GM18519 (cell line): Measurements from ENCODE around the gene GZF1.
A peak's percentile ranks its signal among the peaks of the same experiment; 100 is the strongest.

ENCODE experiments used
- ATAC-seq: cut with Tn5 transposase; IDR thresholded peaks from one replicate; pipeline ENCODE4 v1.9.1; 2021; ENCODE audit warnings: mild to moderate bottlenecking, moderate library complexity; ENCODE audit not compliant: unreplicated experiment, low FRiP score

Gene GZF1

DNA sequence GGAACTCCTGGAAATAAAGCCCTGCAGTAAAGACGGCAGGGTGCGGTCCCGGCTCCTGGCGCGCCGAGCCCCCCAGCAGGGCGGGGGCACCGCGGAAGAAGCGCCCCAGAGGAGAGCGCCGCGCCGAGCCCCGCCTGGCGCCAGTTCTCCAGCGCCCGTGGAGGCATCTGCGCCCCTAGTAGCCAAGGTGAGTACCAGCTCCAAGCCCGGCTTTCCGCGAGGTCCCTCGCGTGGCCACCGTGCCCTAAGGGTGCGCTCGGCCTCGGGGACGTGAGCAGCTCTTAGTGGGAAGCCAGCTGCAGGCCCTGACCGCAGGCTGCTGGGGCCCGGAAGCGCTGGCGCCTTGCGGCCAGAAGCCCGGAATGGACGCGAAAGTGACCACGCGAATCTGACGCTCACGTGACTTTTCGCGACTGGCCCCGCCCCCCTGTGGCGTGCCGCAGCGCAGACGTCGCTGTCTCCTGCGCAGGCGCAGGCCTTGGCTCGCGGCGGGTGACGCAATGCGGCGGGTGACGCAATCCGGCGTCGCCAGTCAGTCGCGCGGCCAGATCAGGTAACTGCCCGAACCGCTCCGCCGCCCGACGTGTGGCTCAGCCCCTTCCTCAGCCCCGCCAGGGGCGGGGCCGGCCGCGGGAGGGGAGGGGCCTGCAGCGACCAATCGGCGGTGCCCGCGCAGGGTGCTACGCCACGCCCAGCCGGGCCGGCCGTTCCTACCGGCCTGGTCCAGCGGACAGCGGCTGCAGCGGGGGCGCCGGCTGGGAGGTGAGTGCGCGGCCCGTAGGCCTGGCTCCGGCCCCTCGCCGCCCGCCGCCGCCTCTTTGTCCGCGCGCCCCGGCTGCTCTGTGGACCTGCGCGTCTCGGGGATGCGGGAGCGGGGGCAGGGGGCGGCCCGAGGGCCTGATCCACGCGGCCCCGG lies at the start of gene GZF1:
GZF1 (plus strand) TSS at position 707 of the 916 bp plus-strand sequence. CDS start 2,202 bp downstream, outside the sequence.
- ATAC-seq = peak; percentile 57

DNA sequence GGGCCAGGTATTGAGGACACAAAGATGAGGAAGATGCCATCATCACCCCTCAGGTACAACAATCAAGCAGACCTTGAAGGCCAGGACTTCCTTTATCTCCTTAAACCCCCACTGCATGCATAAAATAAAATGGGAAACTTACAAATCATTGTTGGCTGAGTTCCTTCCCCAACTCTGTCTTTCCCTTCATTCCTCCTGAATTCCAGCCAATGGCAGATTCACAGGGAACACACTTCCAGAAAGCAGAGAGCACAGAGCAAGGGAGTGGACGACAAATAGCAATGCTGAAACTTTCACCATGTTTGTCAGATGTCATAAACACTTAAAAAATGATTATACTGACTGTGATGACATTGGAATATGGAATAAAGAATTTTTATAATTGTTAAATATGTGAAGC lies 48.7 kb upstream of the GZF1 start:
- ATAC-seq = no peak

DNA sequence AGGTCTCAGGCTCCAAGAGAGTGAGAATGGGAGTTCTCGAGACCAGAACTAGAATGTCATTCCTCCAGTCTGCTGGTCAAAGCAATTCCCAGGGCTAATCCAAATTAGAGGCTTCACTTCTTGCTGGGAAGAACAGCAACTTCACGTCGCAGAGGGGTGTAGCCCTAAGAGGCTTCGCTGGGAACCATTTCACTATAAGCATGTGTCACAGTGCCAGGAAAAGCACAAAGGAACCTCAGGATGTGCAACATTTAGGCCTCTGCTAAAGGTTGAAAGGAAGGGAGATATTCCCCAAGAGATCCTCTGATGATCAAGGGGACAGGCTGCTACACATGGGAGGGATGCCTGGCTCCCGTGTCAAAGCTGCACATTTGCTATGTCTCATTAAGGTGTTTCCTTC lies 47.3 kb upstream of the GZF1 start:
- no peak for ATAC-seq

DNA sequence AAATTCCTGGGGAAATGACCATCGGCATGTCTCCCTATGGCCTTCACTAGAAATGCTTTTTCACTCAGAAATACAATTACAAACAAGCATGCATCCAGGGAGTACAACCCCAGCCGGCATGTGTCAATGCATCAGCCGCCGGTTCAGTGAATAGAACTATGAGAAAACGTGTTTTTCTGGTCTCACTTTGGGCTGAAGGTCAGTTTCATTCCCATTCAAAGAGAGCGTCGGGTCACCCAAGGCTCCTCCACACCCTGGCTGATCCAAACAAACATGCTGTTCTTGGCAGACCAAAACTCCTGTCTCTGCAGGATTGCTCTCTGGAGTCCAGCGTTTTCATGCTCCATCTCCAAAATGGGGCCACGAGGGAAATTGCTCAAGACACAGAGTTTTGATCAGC lies 46.9 kb upstream of the GZF1 start:
- ATAC-seq = no peak

DNA sequence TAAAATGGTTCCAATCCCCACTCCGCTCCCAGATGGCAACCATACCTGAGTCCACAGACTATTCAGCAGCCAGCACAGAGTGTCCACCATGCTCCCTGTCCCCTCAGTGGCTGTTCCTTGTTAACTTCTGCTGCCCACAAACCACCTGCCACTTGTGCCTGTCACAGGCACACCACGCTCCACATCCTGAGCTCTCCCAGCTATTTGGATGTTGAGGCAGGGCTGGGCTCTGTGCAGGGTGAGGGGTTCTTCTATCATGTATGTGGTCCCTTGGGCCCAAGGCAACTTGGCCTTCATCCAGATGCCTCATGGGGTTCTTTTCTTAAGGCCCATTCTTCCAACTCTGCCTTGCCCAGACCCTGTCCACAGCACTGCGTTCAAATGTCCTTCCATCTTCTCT lies 45.4 kb upstream of the GZF1 start:
- ATAC-seq = no peak

DNA sequence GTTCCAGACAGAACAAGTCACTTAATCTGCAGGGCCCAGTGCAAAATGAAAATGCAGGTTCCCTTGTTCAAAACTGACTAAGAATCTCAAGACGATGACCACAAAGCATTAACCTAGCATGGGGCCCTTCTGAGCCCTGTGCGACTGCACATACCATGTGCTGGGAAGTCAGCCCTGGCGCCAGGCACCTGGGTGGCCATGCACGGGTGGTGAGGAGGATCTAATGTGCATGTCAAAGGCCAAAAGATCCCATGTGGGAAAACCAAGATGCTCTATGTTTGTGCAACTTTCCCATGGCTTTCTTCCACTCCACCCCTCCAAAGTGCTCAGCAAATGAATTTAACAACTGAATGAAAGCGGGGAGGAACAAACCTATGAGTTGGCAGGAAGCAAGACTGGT lies 44.9 kb upstream of the GZF1 start:
- ATAC-seq = no peak

DNA sequence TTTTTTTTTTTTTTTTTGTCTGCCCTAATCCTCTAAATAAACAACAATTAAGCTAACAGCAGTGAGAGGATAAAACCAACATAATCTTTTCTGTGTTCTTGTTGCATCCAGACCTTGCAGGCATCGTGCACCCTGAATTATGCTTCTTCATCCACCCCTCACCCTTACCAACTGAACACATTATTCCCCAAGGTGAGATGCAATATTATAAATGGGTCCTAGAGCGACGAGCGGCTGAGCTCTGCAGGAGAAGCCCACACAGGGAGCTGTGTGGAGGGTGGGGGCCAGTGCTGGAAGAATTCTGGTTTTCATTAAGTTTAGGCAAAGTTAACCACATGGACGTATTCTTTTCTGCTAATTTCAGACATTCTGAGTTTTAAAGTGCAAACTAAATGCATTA lies 43.6 kb upstream of the GZF1 start:
- ATAC-seq = no peak

DNA sequence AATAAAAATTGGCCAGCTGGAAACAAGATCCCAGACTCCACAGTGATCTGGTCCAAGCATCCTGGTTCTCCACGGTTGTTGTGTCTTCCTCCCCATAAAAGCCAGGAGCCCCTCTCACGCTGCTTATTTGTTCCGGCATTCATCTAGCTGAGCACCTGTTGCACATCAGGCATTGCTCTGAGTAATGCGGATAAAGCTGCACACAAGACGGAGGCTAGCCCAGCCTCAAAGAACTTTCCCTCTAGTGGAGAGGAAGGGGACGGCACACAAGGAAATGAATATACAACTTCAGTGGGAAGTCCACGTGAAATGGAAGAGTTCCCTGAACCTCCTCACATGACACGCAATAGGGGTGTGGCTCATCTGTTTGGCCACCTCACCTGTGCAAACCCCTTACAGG lies 41.7 kb upstream of the GZF1 start:
- no peak for ATAC-seq

DNA sequence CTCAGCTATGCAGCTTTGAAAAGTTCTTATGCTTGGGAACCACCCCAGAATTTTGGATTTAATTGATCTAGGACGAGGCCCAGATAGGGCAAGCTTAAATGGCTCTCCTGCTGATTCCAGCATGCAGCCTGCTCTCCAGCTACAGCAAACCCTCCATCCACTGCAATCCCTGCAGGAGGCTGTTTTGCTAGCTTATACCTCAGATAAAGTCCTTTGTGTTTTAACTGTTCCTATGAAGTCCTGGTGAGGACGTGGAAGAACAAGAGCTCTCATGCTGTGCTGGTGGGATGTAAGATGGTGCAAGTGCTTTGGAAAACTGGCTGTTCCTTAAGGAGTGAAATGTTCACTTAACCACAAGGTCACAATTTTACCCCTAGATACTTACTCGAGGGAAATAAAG lies 36.9 kb upstream of the GZF1 start:
- no peak for ATAC-seq

DNA sequence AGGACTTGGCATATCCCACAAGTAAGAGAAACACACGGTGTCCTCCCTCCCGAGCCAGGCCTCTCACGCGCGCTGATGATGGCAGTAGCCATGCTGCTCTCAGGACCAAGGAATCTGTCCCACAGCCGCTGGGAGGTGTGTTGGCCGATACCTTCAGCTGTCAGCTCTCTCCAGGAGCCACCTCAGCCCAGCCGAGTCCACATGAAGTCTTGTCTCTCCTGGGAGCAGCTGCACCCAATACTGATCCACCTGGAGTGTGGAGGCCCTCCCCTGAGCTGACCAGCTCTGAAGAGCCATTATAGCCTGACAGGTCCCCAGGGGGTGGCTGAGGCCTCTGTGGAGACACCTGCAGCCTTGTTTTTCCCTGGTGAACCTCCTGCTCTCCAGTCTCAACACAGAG lies 35.2 kb upstream of the GZF1 start:
- no peak for ATAC-seq

DNA sequence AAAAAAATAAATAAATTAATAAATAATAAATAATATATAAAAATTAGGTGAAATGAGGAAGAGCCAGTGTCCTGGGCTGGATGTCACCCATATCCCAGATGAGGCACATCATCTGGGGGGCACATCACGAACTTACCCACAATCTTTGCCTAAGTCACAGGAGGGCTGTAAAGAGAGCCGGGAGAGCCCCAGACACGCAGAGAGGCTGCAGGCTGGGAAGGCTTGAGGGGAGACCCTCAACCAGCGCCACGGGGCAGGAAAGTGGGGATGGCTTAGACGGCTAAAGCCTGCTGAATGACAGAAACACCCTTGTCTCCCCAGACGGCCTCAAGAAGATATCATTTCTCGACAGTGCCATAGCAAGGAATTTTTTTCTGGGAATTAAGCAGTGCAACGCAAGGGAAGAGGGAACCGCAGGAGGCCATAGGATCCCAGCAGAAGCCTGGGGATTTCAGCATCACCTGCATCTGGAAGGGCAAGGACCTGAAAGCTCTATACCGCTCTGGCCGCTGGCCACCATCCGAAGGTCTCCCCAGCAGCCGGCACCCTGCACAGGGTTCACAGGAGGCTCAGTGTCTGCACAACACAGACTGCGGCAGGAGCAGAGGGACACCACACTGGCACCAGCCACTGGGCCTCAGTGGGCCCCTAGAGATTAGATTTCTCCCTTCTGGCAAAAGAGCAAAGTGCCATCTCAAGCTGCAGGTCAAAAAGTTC lies 34.2 kb upstream of the GZF1 start:
- ATAC-seq = no peak

DNA sequence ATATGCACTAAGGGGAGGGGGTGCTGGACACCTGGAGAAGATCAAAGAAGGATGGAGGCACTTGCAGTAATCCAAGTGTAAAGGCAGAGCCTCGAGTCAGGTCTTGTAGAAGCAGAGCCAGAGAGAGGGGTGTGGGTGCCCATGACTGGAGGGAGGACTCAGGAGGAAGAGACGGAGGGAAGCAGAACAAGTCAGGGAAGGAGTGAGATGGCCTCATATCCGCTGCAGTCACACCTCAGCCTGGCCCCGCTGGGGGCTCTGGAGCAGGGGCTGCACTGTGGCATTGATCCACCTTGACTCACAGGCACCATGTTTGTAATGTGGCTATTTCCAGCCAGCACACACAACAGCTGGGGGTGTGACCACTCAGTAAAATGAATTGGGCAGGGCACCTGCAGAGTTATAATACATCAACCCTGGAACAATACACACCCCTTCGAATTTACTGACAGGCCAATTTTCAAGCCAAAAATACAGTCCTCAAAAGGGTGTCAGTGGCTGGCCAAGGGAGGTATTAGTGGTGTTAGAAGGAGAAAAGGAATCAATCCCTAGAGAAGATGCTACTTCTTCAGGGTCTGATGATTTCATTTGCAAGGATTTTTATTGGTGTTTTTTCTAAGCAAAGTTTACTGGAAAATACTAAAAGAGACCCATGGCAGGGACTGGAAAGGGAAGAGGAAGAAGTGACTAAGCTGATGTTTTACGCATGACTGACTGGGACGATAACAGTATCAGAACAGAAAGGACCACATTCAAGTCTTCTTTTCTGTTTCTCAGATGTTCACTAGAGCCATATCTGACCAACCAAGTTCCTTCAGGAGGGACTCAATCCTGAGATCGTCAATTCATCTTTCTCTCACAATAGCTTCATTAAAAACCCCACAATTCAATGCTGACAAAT lies 30.3 kb upstream of the GZF1 start:
- no peak for ATAC-seq

DNA sequence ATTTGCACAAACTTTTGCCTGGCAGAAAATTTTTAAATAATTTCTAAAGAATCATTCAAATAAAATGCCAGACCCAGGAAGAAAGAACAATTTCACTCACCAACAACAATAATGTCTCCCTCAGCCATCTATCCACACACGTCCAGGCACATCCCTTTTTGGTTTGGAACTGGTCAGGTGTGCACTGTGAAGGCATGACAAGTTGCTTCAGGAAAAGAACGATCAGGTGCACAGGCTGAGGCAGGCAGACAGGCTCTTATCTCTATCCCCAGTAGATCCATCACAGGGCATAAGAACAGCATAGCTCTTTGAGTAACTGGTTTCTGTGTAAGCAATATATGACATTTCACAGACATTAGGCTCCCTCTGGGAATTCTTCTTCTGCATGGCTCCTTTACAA lies 29.5 kb upstream of the GZF1 start:
- ATAC-seq = no peak

DNA sequence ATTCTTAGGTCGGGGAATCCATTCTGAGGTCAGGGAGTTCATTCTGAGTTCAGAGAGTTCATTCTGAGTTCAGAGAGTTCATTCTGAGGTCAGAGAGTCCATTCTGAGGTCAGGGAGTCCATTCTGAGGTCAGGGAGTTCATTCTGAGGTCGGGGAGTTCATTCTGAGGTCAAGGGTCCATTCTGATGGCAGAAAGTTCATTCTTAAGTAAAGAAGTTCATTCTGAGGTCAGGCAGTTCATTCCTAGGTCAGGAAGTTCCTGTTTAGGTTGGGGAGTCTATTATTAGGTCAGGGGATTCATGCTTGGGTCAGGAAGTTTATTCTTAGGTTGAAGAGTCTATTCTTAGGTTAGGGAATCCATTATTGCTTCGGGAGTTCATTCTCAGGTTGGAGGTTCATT lies 27.9 kb upstream of the GZF1 start:
- no peak for ATAC-seq

DNA sequence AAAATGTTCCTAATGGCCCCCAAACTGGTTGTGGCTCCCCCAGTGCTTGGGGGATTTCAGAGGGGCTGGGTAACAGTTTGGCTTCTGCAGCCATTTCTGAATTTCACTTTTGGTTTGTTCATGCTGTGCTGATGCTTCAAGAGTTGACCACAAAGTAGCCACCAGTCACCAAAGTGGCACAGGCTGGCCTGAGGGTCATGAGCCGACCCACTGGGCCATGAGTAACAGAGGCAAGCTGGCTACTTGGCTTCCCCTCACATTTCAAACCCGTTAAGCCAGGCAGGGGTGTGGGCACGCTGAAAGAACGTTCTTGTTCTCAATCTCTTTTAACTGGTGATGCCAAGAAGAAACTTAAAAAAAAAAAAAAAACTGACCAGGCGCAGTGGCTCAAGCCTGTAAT lies 26.5 kb upstream of the GZF1 start:
- no peak for ATAC-seq

DNA sequence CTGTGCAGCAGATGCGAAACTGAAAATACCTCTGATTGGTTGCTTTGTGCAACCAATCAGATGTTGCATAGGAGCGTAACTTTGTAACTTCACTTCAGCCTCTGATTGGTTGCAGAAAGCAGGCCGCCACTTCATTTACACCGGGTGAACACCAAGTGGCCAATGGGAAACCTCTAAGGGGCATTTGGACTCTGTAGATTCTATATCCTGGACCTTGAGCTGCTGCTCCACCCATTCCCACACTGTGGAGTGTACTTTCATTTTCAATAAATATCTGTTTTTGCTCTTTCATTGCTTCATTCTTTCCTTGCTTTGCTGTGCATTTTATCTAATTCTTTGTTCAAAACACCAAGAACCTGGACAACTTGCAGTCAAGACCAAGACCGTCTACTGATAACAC lies 25.5 kb upstream of the GZF1 start:
- ATAC-seq = no peak

DNA sequence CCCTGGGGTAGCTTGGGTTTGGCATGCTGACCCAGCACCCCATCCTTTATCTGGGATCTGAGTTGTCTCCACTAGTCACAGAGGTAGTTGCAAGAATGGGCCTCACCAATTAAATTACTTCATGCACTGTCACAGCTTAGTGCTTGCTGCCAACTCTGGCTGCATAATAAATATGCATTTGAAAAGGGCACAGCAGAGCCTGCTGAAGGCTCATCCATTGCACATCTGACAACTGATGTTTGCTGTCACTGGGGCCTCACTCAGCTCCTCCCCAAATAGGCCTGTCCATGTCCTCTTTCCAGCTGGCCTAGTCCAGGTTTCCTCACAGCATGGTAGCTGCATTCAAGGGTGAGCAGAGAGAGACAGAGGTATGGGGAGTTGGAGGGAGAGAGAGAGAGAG lies 24.7 kb upstream of the GZF1 start:
- no peak for ATAC-seq

DNA sequence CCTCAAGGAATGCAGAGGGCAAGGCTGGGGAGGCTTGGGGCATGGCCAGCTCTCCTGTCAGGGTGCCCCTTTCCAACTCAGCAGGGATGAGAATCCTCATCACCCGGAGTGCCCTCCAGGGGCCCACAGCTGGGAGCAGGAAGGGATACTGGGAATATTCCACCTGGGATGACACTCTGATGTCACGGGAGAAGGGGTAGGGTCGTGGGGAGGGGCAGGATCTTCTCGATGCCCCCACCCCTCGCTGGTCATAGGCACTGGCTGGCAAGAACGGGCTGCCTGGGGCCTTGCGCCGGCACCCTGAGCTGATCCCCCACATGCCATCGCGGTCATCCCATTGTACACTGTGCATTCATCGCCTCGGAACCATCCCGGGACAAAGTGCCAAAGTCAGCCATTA lies 22.0 kb upstream of the GZF1 start:
- ATAC-seq = no peak

DNA sequence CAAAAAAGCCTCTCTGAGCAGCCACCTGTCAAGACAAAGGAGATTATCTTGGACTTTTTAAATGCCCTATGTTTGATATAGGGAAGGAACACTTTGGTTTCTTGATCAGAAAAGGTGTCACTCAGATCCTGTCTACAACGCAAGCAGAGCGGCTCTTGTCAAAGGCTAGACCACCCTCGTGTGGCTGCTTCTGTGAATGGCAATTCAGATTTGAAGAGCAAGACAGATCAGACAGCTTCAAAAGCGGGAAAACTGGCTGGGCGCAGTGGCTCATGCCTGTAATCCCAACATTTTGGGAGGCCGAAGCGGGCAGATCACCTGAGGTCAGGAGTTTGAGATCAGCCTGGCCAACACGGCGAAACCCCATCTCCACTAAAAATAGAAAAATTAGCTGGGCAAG lies 21.5 kb upstream of the GZF1 start:
- ATAC-seq = no peak

DNA sequence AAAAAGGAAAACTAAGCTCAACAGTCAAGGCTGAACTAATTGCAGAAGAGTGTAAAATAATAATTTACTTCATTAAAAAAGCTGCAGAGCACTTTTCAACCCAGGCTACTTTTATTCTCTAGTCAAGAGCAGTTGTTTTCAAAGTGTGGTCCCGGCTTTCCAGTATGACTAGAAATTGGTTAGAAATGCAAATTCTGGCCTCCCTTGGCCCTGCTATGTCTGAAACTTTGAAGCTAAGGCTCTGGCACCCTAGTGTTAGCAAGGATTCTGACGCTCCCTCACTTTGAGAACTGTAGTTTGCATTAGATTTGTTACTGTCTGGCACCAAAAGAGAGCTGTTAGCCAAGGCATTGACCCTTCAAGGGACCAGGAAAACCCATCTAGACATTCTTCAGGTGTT lies 20.9 kb upstream of the GZF1 start:
- ATAC-seq = peak; percentile 71

DNA sequence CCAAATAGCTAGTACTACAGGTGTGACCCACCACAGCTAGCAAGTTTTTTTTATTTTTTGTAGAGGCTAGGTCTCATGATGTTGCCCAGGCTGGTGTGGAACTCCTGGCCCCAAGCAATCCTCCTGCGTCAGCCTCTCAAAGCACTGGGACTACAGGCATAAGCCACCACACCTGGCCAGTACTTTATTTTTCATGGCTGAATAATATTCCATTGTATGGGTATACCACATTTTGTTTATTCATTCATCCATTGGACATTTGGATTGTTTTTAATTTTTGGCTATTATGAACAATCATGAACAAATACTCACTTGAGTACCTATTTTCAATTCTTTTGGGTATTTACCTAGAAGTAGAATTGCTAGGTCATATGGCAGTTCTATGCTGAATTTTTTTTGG lies 18.4 kb upstream of the GZF1 start:
- no peak for ATAC-seq
